Astrocyte (in vitro differentiated cells and primary cell): ENCODE data around the gene ZNF488. TPM values are rescaled to one million over a fixed set of nuclear protein-coding genes. Genes with fewer than 3 reads are reported as not detected.

Source experiments
- DNase-seq: peaks from one replicate; pipeline ENCODE4 v3.0.0-alpha.2; 2010; ENCODE audit warnings: low read depth
- FAIRE-seq: peaks from 2 replicates; lab custom pipeline; 2011; peaks lifted over from hg19 to GRCh38; lab: Jason Lieb, UNC
- H2AFZ ChIP-seq: 2 replicates; pipeline ENCODE4 v1.6.0; 2012; ENCODE audit warnings: low read depth, low read length, inconsistent platforms
- H3K27ac ChIP-seq: 2 replicates; pipeline ENCODE4 v1.5.1; 2011; ENCODE audit warnings: low read depth, low read length, inconsistent platforms
- H3K27me3 ChIP-seq: 2 replicates; pipeline ENCODE4 v1.6.0; 2011; ENCODE audit warnings: low read length, inconsistent platforms; ENCODE audit not compliant: insufficient read depth
- H3K36me3 ChIP-seq: 2 replicates; pipeline ENCODE4 v1.5.1; 2011; ENCODE audit warnings: low read length, inconsistent platforms; ENCODE audit not compliant: insufficient read depth
- H3K4me1 ChIP-seq: 2 replicates; pipeline ENCODE4 v1.5.1; 2011; ENCODE audit warnings: low read length, inconsistent platforms; ENCODE audit not compliant: insufficient read depth
- H3K4me2 ChIP-seq: 2 replicates; pipeline ENCODE4 v1.6.0; 2012; ENCODE audit warnings: low read length, inconsistent platforms
- H3K4me3 ChIP-seq: 2 replicates; pipeline ENCODE4 v1.5.1; 2011; ENCODE audit warnings: low read depth, mild to moderate bottlenecking, low read length, inconsistent platforms; ENCODE audit not compliant: insufficient read depth
- H3K79me2 ChIP-seq: 2 replicates; pipeline ENCODE4 v1.6.0; 2012; ENCODE audit warnings: mild to moderate bottlenecking, low read length, inconsistent platforms; ENCODE audit not compliant: insufficient read depth
- H3K9ac ChIP-seq: 2 replicates; pipeline ENCODE4 v1.6.0; 2012; ENCODE audit warnings: mild to moderate bottlenecking, low read length, inconsistent platforms
- H3K9me3 ChIP-seq: 2 replicates; pipeline ENCODE4 v1.5.1; 2012; ENCODE audit warnings: low read depth, mild to moderate bottlenecking, low read length, inconsistent platforms; ENCODE audit not compliant: insufficient read depth
- H4K20me1 ChIP-seq: 2 replicates; pipeline ENCODE4 v1.6.0; 2012; ENCODE audit warnings: low read length, inconsistent platforms; ENCODE audit not compliant: insufficient read depth
- H3K27ac Mint-ChIP-seq: one replicate; pipeline ENCODE4 v1.8.0; 2021; ENCODE audit warnings: mild to moderate bottlenecking, mixed read lengths; ENCODE audit not compliant: unreplicated experiment
- H3K27me3 Mint-ChIP-seq: one replicate; pipeline ENCODE4 v1.8.0; 2021; ENCODE audit warnings: low read depth, mixed read lengths; ENCODE audit not compliant: unreplicated experiment
- H3K36me3 Mint-ChIP-seq: one replicate; pipeline ENCODE4 v1.8.0; 2021; ENCODE audit warnings: low read depth, mixed read lengths; ENCODE audit not compliant: unreplicated experiment
- H3K4me1 Mint-ChIP-seq: one replicate; pipeline ENCODE4 v1.8.0; 2021; ENCODE audit warnings: low read depth, mixed read lengths; ENCODE audit not compliant: unreplicated experiment
- H3K4me3 Mint-ChIP-seq: one replicate; pipeline ENCODE4 v1.8.0; 2021; ENCODE audit warnings: mild to moderate bottlenecking, moderate library complexity, mixed read lengths; ENCODE audit not compliant: unreplicated experiment
- H3K9me3 Mint-ChIP-seq: one replicate; pipeline ENCODE4 v1.8.0; 2021; ENCODE audit warnings: mild to moderate bottlenecking, mixed read lengths; ENCODE audit not compliant: unreplicated experiment
- CTCF ChIP-seq: IDR thresholded peaks from 2 replicates; pipeline ENCODE4 v1.5.1; 2011; ENCODE audit warnings: low read depth, mild to moderate bottlenecking, inconsistent platforms, low read length, moderate library complexity; ENCODE audit not compliant: insufficient read depth
- EZH2 ChIP-seq: IDR thresholded peaks from 2 replicates; pipeline ENCODE4 v1.6.1; 2012; ENCODE audit warnings: mild to moderate bottlenecking, low read length, inconsistent platforms; ENCODE audit not compliant: insufficient read depth
- total RNA-seq: library from RNA; stranded (reverse); gene quantifications from 2 replicates; pipeline ENCODE4 v1.2.1, GENCODE V29; 2021

ZNF488 gene
- total RNA-seq, 1 donor from 2014 or later, result 1.4 TPM

- H3K27ac ChIP-seq, result no peak overlapping the region
- no peaks in the 10 kb centered on the region for H3K79me2 ChIP-seq
- Mint-ChIP-seq H3K27me3 (peaks cover 17% of the 10 kb centered on the region), H3K4me3 (no peak overlapping the region), H3K36me3 (no peaks in the 10 kb centered on the region), H3K9me3 (peaks cover 2% of the 10 kb centered on the region), H3K4me1 (no peaks in the 10 kb centered on the region), H3K27ac (no peak overlapping the region)
- H4K20me1 ChIP-seq, result no peaks in the 10 kb centered on the region
- H3K4me3 ChIP-seq, result no peak overlapping the region
- no peaks in the 10 kb centered on the region for H3K36me3 ChIP-seq
- no peak for DNase-seq
- FAIRE-seq, result no peak
- no peaks in the 10 kb centered on the region for H3K9me3 ChIP-seq
- no peak overlapping the region for H2AFZ ChIP-seq
- H3K4me1 ChIP-seq, result no peaks in the 10 kb centered on the region
- TF ChIP-seq EZH2 (no peak), CTCF (no peak)
- peaks cover 6% of the 10 kb centered on the region for H3K27me3 ChIP-seq
- H3K9ac ChIP-seq, result no peak overlapping the region
- no peak overlapping the region for H3K4me2 ChIP-seq
These were observed 37.4 kb downstream of the ZNF488 start for GRCh38 chr10:47346581-47347302.

- no peak overlapping the region for H3K4me3 Mint-ChIP-seq
- Histone ChIP-seq H3K27me3 (peaks cover 6% of the 10 kb centered on the region), H3K4me1 (no peaks in the 10 kb centered on the region), H3K36me3 (no peaks in the 10 kb centered on the region), H3K4me3 (no peak overlapping the region), H3K9ac (no peak overlapping the region), H3K9me3 (no peaks in the 10 kb centered on the region), H3K27ac (no peak overlapping the region), H4K20me1 (no peaks in the 10 kb centered on the region), H3K79me2 (no peaks in the 10 kb centered on the region), H3K4me2 (no peak overlapping the region), H2AFZ (no peak overlapping the region)
- H3K36me3 Mint-ChIP-seq, result no peaks in the 10 kb centered on the region
- H3K4me1 Mint-ChIP-seq, result no peaks in the 10 kb centered on the region
- FAIRE-seq (no peak), DNase-seq (no peak)
- peaks cover 2% of the 10 kb centered on the region for H3K9me3 Mint-ChIP-seq
- H3K27ac Mint-ChIP-seq, result no peak overlapping the region
- H3K27me3 Mint-ChIP-seq, result peaks cover 22% of the 10 kb centered on the region
- no peak for TF ChIP-seq CTCF
- TF ChIP-seq EZH2, result no peak
These were observed 38.9 kb downstream of the ZNF488 start for GRCh38 chr10:47344996-47345870.
